ENCODE data around the gene ERAL1. TPM values are rescaled to one million over a fixed set of nuclear protein-coding genes. Genes with fewer than 3 reads are reported as not detected.

Gene ERAL1
- total and polyA plus RNA-seq, 2 of the 13 experiments (the other 11 are each of a cell fraction or from before 2014, with no cell fraction given) = 46.9 to 72.2 TPM

DNA sequence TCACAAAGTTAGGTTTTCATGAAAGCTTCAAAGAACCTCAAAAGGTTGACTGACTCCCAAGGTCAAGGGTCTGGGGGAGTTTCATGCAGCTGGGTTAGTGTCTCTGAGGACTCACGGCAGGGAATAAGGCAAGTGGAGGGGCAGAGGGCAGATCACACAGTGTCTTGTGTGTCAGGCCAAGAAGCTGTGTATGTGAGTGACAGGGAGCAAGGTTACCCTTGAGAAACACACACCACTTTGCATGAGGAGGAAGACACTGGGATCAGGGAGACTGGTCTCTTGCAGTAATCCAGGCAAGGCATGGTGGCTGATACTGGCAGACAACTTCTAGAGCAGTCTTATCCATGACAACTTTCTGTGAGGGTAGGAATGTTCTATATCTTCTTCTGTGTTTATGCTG, 36.4 kb downstream of the ERAL1 start (continued):
- TF ChIP-seq, protein P1, sequence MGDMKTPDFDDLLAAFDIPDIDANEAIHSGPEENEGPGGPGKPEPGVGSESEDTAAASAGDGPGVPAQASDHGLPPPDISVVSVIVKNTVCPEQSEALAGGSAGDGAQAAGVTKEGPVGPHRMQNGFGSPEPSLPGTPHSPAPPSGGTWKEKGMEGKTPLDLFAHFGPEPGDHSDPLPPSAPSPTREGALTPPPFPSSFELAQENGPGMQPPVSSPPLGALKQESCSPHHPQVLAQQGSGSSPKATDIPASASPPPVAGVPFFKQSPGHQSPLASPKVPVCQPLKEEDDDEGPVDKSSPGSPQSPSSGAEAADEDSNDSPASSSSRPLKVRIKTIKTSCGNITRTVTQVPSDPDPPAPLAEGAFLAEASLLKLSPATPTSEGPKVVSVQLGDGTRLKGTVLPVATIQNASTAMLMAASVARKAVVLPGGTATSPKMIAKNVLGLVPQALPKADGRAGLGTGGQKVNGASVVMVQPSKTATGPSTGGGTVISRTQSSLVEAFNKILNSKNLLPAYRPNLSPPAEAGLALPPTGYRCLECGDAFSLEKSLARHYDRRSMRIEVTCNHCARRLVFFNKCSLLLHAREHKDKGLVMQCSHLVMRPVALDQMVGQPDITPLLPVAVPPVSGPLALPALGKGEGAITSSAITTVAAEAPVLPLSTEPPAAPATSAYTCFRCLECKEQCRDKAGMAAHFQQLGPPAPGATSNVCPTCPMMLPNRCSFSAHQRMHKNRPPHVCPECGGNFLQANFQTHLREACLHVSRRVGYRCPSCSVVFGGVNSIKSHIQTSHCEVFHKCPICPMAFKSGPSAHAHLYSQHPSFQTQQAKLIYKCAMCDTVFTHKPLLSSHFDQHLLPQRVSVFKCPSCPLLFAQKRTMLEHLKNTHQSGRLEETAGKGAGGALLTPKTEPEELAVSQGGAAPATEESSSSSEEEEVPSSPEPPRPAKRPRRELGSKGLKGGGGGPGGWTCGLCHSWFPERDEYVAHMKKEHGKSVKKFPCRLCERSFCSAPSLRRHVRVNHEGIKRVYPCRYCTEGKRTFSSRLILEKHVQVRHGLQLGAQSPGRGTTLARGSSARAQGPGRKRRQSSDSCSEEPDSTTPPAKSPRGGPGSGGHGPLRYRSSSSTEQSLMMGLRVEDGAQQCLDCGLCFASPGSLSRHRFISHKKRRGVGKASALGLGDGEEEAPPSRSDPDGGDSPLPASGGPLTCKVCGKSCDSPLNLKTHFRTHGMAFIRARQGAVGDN (CRISPR knock-in tag; IDR thresholded peaks at IDR 0.05) = no peak
- TF ChIP-seq KLF12 (CRISPR knock-in tag; IDR thresholded peaks at IDR 0.05; ENCODE audit: borderline replicate concordance) (no peak), ZNF589 (CRISPR knock-in tag; conservative IDR thresholded peaks at IDR 0.05) (no peak), STAG1 (CRISPR knock-in tag; IDR thresholded peaks at IDR 0.05) (no peak), PITX1 (CRISPR knock-in tag; IDR thresholded peaks at IDR 0.05) (no peak), POLR2G (IDR thresholded peaks at IDR 0.05; ENCODE audit: low read depth, low read length) (peak; percentile 32; the same call in 1 of the 2 replicates), ZNF562 (CRISPR knock-in tag; IDR thresholded peaks at IDR 0.05; ENCODE audit: borderline replicate concordance) (no peak)
- TF ChIP-seq, protein P2, sequence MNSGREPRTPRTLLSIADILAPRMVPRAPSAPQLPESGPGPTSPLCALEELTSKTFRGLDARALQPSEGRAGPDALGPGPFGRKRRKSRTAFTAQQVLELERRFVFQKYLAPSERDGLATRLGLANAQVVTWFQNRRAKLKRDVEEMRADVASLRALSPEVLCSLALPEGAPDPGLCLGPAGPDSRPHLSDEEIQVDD (CRISPR knock-in tag; IDR thresholded peaks at IDR 0.05; ENCODE audit: borderline replicate concordance) = no peak

DNA sequence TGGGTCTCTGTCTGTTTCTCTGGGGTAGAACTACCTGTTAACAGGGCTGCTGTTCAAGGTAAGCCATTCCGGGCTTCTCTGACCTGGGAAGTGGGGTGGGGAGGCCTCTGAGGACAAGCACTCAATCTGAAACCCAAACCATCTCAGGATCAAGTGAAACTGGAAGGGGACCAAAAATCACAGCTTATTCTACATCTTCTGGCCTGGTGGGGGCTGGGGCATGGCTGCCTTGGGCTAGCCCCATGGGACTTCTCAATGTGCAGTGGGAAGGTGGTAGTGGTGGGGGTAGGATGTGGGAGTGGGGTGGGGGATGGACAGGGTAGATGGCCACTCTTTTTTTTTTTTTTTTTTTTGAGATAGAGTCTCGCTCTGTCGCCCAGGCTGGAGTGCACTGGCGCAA, 37.2 kb downstream of the ERAL1 start:
- Histone ChIP-seq H3K27me3 (ENCODE audit: control insufficient read depth in 1 of 2, insufficient read depth in 2 of 2, low read length in 2 of 2) (no peaks in the 10 kb centered on the region), H2AFZ (ENCODE audit: low read length) (no peak overlapping the region), H3K9me3 (ENCODE audit: low read length) (no peaks in the 10 kb centered on the region), H3K79me2 (ENCODE audit: insufficient read depth, low read length) (peaks cover 22% of the 10 kb centered on the region), H3K4me2 (ENCODE audit: low read depth, low read length) (no peak overlapping the region), H3K4me1 (ENCODE audit: insufficient read depth, low read length) (peaks cover 30% of the 10 kb centered on the region), H4K20me1 (ENCODE audit: insufficient read depth, low read length) (no peaks in the 10 kb centered on the region; the same call in none of the 2 replicates), H3K36me3 (replicated peaks in 1 of 2; ENCODE audit: control insufficient read depth in 1 of 2, insufficient read depth in 2 of 2, low read length in 2 of 2) (peaks cover 0 to 2% of the 10 kb centered on the region in 2 experiments; a peak in 2 of 5 replicates), H3K9ac (ENCODE audit: insufficient read depth, low read depth, low read length) (no peak overlapping the region), H3K4me3 (replicated peaks in 1 of 3; ENCODE audit: insufficient read depth in 1 of 3, low read depth in 2 of 3, low read length in 3 of 3) (no peak overlapping the region), H3K27ac (ENCODE audit: extremely low read length, insufficient read depth, low read length) (no peak overlapping the region)
- ATAC-seq (no peak), FAIRE-seq (no peak), DNase-seq (ENCODE audit: low spot score) (no peak)
- 100% methylated on average over 4 of the region's 4 CpGs for WGBS (ENCODE audit: low lambda C conversion rate)
- intact Hi-C loops (cut with micrococcal nuclease; ENCODE audit: unreplicated experiment) = no loop called here
- in situ Hi-C loops (cut with HindIII; ENCODE audit: extremely low pct_ligation_motif_present, low pct_unique_long_range_greater_than_20kb) = loop anchor here (25.0 kb wide), 1 partner anchor 255 kb away; the partner anchor contains the start of gene BLTP2
- no TSS peak for BruUV-seq (replicated peaks)
- ChIA-PET POLR2A (interaction anchor here (1.4 kb wide), 1 partner anchor 9 kb away, joined by 5 read pairs; no protein-coding TSS in a partner anchor), CTCF (ENCODE audit: low intra/inter-chr PET ratio, low total read pairs) (no interaction called here)
- TF ChIP-seq ZNF768 (CRISPR knock-in tag; IDR thresholded peaks at IDR 0.05) (no peak), NR1H2 (CRISPR knock-in tag; IDR thresholded peaks at IDR 0.05; ENCODE audit: borderline replicate concordance, low read depth) (no peak), NFE2L2 (IDR thresholded peaks at IDR 0.05; ENCODE audit: low read length) (no peak), ZNF382 (CRISPR knock-in tag; IDR thresholded peaks at IDR 0.05; ENCODE audit: borderline replicate concordance) (no peak), KAT2B (IDR thresholded peaks at IDR 0.05; ENCODE audit: borderline replicate concordance, low read depth, low read length) (no peak), HMG20B (CRISPR knock-in tag; conservative IDR thresholded peaks at IDR 0.05) (no peak), ZNF614 (CRISPR knock-in tag; IDR thresholded peaks at IDR 0.05; ENCODE audit: borderline replicate concordance) (no peak), SALL2 (CRISPR knock-in tag; IDR thresholded peaks at IDR 0.05) (no peak)

All from HepG2 (cell line).